Stomach (tissue), 9 donors: ENCODE data around the gene SNAPIN. TPM values are rescaled to one million over a fixed set of nuclear protein-coding genes. Genes with fewer than 3 reads are reported as not detected.

Experiments used
- DNase-seq, 2 donors: peaks; one replicate each; pipeline versions ENCODE4 v3.0.0 to v3.0.0-alpha.2; 2013 to 2019
- H3K27ac ChIP-seq, 5 donors: fragments of 200-600 bp in 4 of 5; sonication (generic) in 4 of 5; one replicate each; pipeline ENCODE4 v1.5.1; 2013 to 2019; ENCODE audit warnings: mild to moderate bottlenecking in 1 of 5, moderate library complexity in 1 of 5
- H3K27me3 ChIP-seq, 3 donors: fragments of 200-600 bp; sonication (generic); one replicate each; pipeline ENCODE4 v1.5.1; 2017 to 2019; ENCODE audit warnings: mixed run types in 1 of 3
- H3K36me3 ChIP-seq, 4 donors: fragments of 200-600 bp; sonication (generic); 1 replicate in 3 of 4; 2 replicates in 1 of 4; pipeline ENCODE4 v1.5.1; 2016 to 2019
- H3K4me1 ChIP-seq, 4 donors: fragments of 200-600 bp; sonication (generic); one replicate each; pipeline ENCODE4 v1.5.1; 2016 to 2019
- H3K4me3 ChIP-seq, 4 donors: fragments of 200-600 bp; sonication (generic) in 3 of 4; one replicate each; pipeline ENCODE4 v1.5.1; 2016 to 2019; ENCODE audit warnings: mild to moderate bottlenecking in 1 of 4
- H3K9me3 ChIP-seq, 4 donors: fragments of 200-600 bp; sonication (generic); one replicate each; pipeline ENCODE4 v1.5.1; 2016 to 2019
- CTCF ChIP-seq, 7 experiments: fragments of 450-650 bp in 4 of 7; fragments of 200-600 bp in 3 of 7; sonication (generic) in 3 of 7; IDR thresholded peaks; one replicate each; pipeline ENCODE4 v1.5.1; 2016 to 2019; ENCODE audit warnings: antibody characterized with exemption in 7 of 7, control low read depth in 2 of 7, mild to moderate bottlenecking in 1 of 7
- EP300 ChIP-seq: sonication (generic); formaldehyde crosslinking; IDR thresholded peaks from one replicate; pipeline ENCODE4 v1.6.1; 2017; ENCODE audit warnings: antibody characterized with exemption
- POLR2A ChIP-seq, 4 donors: fragments of 450-650 bp; IDR thresholded peaks; one replicate each; pipeline ENCODE4 v1.6.1; 2016; ENCODE audit warnings: antibody characterized with exemption in 4 of 4, control low read depth in 2 of 4, mild to moderate bottlenecking in 1 of 4, moderate library complexity in 1 of 4
- POLR2AphosphoS5 ChIP-seq, 3 donors: sonication (generic); formaldehyde crosslinking; IDR thresholded peaks; one replicate each; pipeline ENCODE4 v1.6.1; 2016; ENCODE audit warnings: antibody characterized with exemption in 3 of 3
- WGBS, 5 donors: extraction: QIAGEN DNeasy Blood & Tissue Kit in 3 of 5; methylation state at CpG; one replicate each; pipeline versions ENCODE4 v1.1.5 to v1.1.7; 2013 to 2018; 5-methylcytosine and 5-hydroxymethylcytosine counted together
- intact Hi-C: fragments of 100-400 bp; cut with DNase I; formaldehyde crosslinking; loops from one replicate; pipeline ENCODE4 v1.15.1; 2023; ENCODE audit warnings: low total_unique reads
- polyA plus RNA-seq, 3 donors: library from polyadenylated mRNA; stranded (reverse); fragments of 200-250 nt; gene quantifications; one replicate each; pipeline ENCODE4 v1.2.3, GENCODE V29; 2013
- total RNA-seq, 5 donors: library from RNA; depleted of rRNA; stranded (reverse); fragments of >200 nt; gene quantifications; one replicate each; pipeline versions ENCODE4 v1.1.0 to v1.2.3, GENCODE V29; 2014 to 2016
- donor health status: healthy with polysubstance abuse.
- donor health status: Bipolar disorder and iron deficiency.
- donor health status: healthy.

SNAPIN gene
- total and polyA plus RNA-seq, 8 donors = 14.9 to 82.9 (median 29.4) TPM

- WGBS, 5 donors = 1 to 4% (median 1%) methylated on average over 29 of the region's 29 CpGs
- Histone ChIP-seq H3K9me3 (no peaks in the 10 kb centered on the region), H3K4me3 (peak overlapping the region; percentile 42 to 65 (median 56)), H3K27ac (peak overlapping the region; percentile 14 to 77 (median 41)), H3K27me3 (peaks cover 0 to 44% (median 35%) of the 10 kb centered on the region in 3 donors), H3K4me1 (peaks cover 23 to 38% (median 27%) of the 10 kb centered on the region in 4 donors), H3K36me3 (peaks cover 0 to 16% (median 2%) of the 10 kb centered on the region in 4 donors)
- TF ChIP-seq POLR2AphosphoS5 (IDR thresholded peaks at IDR 0.05) (no peak), CTCF (IDR thresholded peaks at IDR 0.05) (peak in 5 of 7 experiments; percentile 75 to 91 (median 87))
- intact Hi-C loops = no loop called here
- DNase-seq = peak; percentile 63 to 83
These were observed 19.4 kb downstream of the SNAPIN start for GRCh38 chr1:153677718-153678518.

- peaks cover 23 to 39% (median 27%) of the 10 kb centered on the region in 4 donors for H3K4me1 ChIP-seq
- peak; percentile 40 to 81 for DNase-seq
- 1% methylated on average over 55 to 78 of the region's 78 CpGs for WGBS, 5 donors
- H3K27me3 ChIP-seq = peaks cover 0 to 44% (median 35%) of the 10 kb centered on the region in 3 donors
- peaks cover 0 to 21% (median 3%) of the 10 kb centered on the region in 4 donors for H3K36me3 ChIP-seq
- no peak for TF ChIP-seq POLR2AphosphoS5 (IDR thresholded peaks at IDR 0.05)
- TF ChIP-seq CTCF (IDR thresholded peaks at IDR 0.05) = no peak
- TF ChIP-seq EP300 = no peak
- no peak for TF ChIP-seq POLR2A (IDR thresholded peaks at IDR 0.05)
- peak within 1 kb of the TSS; percentile 42 to 65 (median 56) for H3K4me3 ChIP-seq
- intact Hi-C loops = no loop called here
- H3K9me3 ChIP-seq = no peaks in the 10 kb centered on the region
- H3K27ac ChIP-seq = peak within 1 kb of the TSS; percentile 33 to 77 (median 45)
These were observed 20.2 kb downstream of the SNAPIN start, which contains the start of gene NPR1 for GRCh38 chr1:153678519-153679336. Gene NPR1 (plus strand): TSS chr1:153678688. CDS start chr1:153679109, 421 bp downstream.

- Histone ChIP-seq H3K36me3 (peaks cover 0 to 21% (median 3%) of the 10 kb centered on the region in 4 donors), H3K9me3 (no peaks in the 10 kb centered on the region), H3K27me3 (peaks cover 0 to 44% (median 35%) of the 10 kb centered on the region in 3 donors), H3K27ac (peak overlapping the region in 3 of 5 donors; percentile 45 to 77 (median 61)), H3K4me1 (peaks cover 23 to 44% (median 27%) of the 10 kb centered on the region in 4 donors), H3K4me3 (peak overlapping the region; percentile 42 to 65 (median 56))
- intact Hi-C loops = loop anchor here (5.0 kb wide), 1 partner anchor 68 kb away; no protein-coding TSS in a partner anchor
- WGBS, 5 donors = 3 to 6% (median 3%) methylated on average over 26 to 73 of the region's 73 CpGs
- DNase-seq = peak in 1 of 2 donors; percentile 69
- TF ChIP-seq POLR2A (IDR thresholded peaks at IDR 0.05) = no peak
- peak in 3 of 7 experiments; percentile 4 to 16 (median 4) for TF ChIP-seq CTCF (IDR thresholded peaks at IDR 0.05)
These were observed 21.0 kb downstream of the SNAPIN start for GRCh38 chr1:153679337-153680119.
